Measurements from ENCODE around the gene KCNJ6. TPM values are rescaled to one million over a fixed set of nuclear protein-coding genes. Genes with fewer than 3 reads are reported as not detected.

Gene KCNJ6
- total and polyA plus RNA-seq, 9 of the 15 experiments (the other 6 are each of a cell fraction or from before 2014, with no cell fraction given): 0.06 to 0.21 (median 0.13) TPM; not detected in 1

GRCh38 chr21:37757606-37758376 lies 158.5 kb downstream of the KCNJ6 start:
- H3K36me3 ChIP-seq (ENCODE audit: control insufficient read depth, insufficient read depth, low read length): no peaks in the 10 kb centered on the region
- DNase-seq (ENCODE audit: extremely low read depth in 1 of 4, low spot score in 3 of 4) (no peak), FAIRE-seq (no peak), ATAC-seq (no peak)
- in situ Hi-C loops (cut with MboI) (no loop called here), intact Hi-C loops (cut with micrococcal nuclease) (loop anchor here (2.0 to 5.0 kb wide), 2 partner anchors 370 to 599 kb away; no protein-coding TSS in a partner anchor)
- no TSS peak for BruUV-seq (replicated peaks)
- H3K4me2 ChIP-seq (ENCODE audit: insufficient read depth, low read length): no peak overlapping the region
- no peak overlapping the region for H3K4me3 ChIP-seq
- no peaks in the 10 kb centered on the region for H3K79me2 ChIP-seq (ENCODE audit: control insufficient read depth, insufficient read depth, low read length)
- no peak overlapping the region for H3K27ac ChIP-seq (ENCODE audit: extremely low read depth, low read depth, low read length)
- H3K27me3 ChIP-seq (ENCODE audit: control insufficient read depth in 2 of 2, insufficient read depth in 2 of 2, low read length in 2 of 2): peaks cover 9 to 58% of the 10 kb centered on the region in 2 experiments; a peak in 4 of 5 replicates
- peaks cover 3% of the 10 kb centered on the region for H3K9me1 ChIP-seq (ENCODE audit: control insufficient read depth, insufficient read depth, low read length)
- no peaks in the 10 kb centered on the region for H3K9me3 ChIP-seq (replicated peaks; ENCODE audit: control insufficient read depth, insufficient read depth, low read depth, low read length)
- ChIA-PET CTCF (ENCODE audit: low intra/inter-chr PET ratio) (interaction anchor here (1.5 kb wide), 1 partner anchor 369 kb away, joined by 4 read pairs; no protein-coding TSS in a partner anchor), POLR2A (no interaction called here)
- no peak for TF ChIP-seq MED1 (CRISPR knock-in tag; IDR thresholded peaks at IDR 0.05; ENCODE audit: borderline replicate concordance)
- TF ChIP-seq ZNF347 (CRISPR knock-in tag; IDR thresholded peaks at IDR 0.05; ENCODE audit: low read depth): no peak
- no peak for TF ChIP-seq PTRF (tag; IDR thresholded peaks at IDR 0.05)
- no peak for TF ChIP-seq RNF2 (IDR thresholded peaks at IDR 0.05)
- no peak for TF ChIP-seq GABPA (tag; conservative IDR thresholded peaks at IDR 0.05; ENCODE audit: low read depth)
- TF ChIP-seq, protein P1, sequence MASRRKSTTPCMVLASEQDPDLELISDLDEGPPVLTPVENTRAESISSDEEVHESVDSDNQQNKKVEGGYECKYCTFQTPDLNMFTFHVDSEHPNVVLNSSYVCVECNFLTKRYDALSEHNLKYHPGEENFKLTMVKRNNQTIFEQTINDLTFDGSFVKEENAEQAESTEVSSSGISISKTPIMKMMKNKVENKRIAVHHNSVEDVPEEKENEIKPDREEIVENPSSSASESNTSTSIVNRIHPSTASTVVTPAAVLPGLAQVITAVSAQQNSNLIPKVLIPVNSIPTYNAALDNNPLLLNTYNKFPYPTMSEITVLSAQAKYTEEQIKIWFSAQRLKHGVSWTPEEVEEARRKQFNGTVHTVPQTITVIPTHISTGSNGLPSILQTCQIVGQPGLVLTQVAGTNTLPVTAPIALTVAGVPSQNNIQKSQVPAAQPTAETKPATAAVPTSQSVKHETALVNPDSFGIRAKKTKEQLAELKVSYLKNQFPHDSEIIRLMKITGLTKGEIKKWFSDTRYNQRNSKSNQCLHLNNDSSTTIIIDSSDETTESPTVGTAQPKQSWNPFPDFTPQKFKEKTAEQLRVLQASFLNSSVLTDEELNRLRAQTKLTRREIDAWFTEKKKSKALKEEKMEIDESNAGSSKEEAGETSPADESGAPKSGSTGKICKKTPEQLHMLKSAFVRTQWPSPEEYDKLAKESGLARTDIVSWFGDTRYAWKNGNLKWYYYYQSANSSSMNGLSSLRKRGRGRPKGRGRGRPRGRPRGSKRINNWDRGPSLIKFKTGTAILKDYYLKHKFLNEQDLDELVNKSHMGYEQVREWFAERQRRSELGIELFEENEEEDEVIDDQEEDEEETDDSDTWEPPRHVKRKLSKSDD (conservative IDR thresholded peaks at IDR 0.05; ENCODE audit: low read length): no peak
- no peak for TF ChIP-seq LARP7 (IDR thresholded peaks at IDR 0.05)
- TF ChIP-seq CREB5 (CRISPR knock-in tag; IDR thresholded peaks at IDR 0.05): no peak
- no peak for TF ChIP-seq RBM22 (IDR thresholded peaks at IDR 0.05; ENCODE audit: low read depth, low read length, poor library complexity, severe bottlenecking)
- no peak for TF ChIP-seq SRSF1 (IDR thresholded peaks at IDR 0.05; ENCODE audit: low read depth, low read length)
- no peak for TF ChIP-seq SIRT6 (IDR thresholded peaks at IDR 0.05; ENCODE audit: low read depth, low read length)
- no peak for TF ChIP-seq PHB2 (IDR thresholded peaks at IDR 0.05; ENCODE audit: low read depth)
- TF ChIP-seq ZNF239 (CRISPR knock-in tag; IDR thresholded peaks at IDR 0.05): no peak
- no peak for TF ChIP-seq MLX (CRISPR knock-in tag; conservative IDR thresholded peaks at IDR 0.05)
- TF ChIP-seq IRF1 (CRISPR knock-in tag; IDR thresholded peaks at IDR 0.05; ENCODE audit: borderline replicate concordance): no peak
- TF ChIP-seq NCOA4 (IDR thresholded peaks at IDR 0.05; ENCODE audit: partially characterized antibody): no peak
- TF ChIP-seq CREM (IDR thresholded peaks at IDR 0.05; ENCODE audit: low read depth): no peak
- no peak overlapping the region for H3K9ac ChIP-seq (ENCODE audit: insufficient read depth in 1 of 2, low read depth in 2 of 2, low read length in 2 of 2)
- 0 out of 2 replicates have a peak, but pooled peaks cover 3% of the 10 kb centered on the region for H4K20me1 ChIP-seq (replicated peaks; ENCODE audit: control insufficient read depth, insufficient read depth, low read length)
- H2AFZ ChIP-seq (ENCODE audit: low read depth, low read length): no peak overlapping the region
- WGBS (ENCODE audit: insufficient coverage, low coverage, missing lambda C conversion rate): 5% methylated on average over 11 of the region's 11 CpGs
- no peaks in the 10 kb centered on the region for H3K4me1 ChIP-seq (replicated peaks in 1 of 2; ENCODE audit: control insufficient read depth in 2 of 2, insufficient read depth in 2 of 2, low read length in 2 of 2)

All from K562 (cell line).